Measurements from ENCODE around the gene EDN3.

Gene EDN3, protein sequence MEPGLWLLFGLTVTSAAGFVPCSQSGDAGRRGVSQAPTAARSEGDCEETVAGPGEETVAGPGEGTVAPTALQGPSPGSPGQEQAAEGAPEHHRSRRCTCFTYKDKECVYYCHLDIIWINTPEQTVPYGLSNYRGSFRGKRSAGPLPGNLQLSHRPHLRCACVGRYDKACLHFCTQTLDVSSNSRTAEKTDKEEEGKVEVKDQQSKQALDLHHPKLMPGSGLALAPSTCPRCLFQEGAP

DNA sequence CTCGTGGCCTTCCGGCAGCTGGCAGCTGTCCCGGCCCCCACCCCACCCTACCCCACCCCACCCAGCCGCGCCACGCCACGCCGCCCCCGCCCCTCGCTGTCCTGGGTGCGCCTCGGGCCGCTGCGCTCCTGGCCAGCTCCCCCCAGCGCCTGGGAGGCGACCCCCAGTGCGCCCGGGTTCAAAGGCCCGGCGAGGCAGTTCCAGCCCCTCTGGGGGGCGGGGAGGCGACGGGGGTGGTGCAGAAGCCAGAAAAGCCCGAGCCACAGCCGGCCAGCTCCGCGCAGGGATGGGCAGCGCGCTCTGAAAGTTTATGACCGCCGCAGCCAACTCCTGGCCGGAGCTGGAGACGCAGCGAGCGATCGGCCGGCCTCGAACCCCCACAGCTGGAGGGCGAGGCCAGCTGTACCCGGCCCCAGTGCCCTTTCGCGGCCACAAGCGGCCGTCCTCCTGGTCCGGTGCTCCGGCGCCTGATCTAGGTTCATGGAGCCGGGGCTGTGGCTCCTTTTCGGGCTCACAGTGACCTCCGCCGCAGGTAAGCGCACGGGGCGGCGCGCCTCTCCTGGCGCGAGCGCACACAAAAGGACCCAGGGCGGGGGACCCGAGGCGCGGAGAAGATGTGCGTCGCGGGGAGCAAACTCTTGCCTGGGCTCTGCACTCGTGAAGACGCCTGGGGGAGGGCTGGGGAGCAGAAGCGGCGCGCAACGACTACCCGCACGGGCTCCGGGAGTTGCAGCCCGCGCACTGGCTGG is at the start of gene EDN3:
TSS of gene EDN3 (plus strand) at position 279 of the 749 bp plus-strand sequence. CDS start at position 481, 202 bp downstream.
- FAIRE-seq: no peak
- DNase-seq (ENCODE audit: insufficient read length, low spot score): no peak

DNA sequence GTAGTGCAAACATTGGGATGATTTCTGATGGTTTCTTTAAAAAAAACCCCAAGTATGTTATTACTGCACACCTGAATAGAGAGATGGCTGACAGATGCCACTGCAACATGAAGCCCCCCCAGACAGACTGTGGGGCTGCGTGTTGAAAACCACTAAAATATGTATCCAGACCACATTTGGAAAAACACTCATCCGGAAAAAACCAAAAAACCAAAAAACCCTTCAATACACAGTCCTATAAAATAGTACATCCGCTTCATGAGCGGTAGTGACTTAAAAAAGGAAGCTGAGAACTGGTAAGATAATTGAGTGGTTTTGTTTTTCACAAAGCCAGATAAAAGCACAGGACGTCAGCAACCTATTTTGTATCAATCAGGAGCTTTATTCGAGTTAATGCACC is 47.1 kb upstream of the EDN3 start:
- FAIRE-seq (no peak), DNase-seq (ENCODE audit: insufficient read length, low spot score) (no peak)

DNA sequence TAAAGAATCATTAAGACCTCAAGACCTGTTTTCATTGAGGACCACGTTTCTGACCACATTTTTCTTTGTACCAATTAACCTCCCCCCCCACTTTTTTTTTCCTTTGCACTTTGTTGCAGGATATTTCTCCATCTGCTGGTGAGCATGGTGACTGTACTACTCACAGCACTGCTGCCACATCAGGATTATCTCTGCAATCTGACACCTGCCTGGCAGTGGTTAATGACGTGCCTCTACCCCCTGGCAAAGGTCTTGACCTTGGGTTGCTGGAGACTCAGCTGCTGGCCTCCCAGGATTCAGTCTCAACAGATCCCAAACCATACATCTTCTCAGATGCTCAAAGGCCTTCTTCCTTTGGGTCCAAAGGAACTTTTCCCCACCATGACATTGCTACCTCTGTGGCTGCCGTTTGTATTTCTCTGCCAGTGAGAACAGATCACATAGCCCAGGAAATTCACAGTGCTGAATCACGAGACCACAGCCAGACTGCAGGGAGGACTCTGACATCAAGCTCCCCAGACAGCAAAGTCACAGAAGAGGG is 46.6 kb upstream of the EDN3 start:
- DNase-seq (ENCODE audit: insufficient read length, low spot score) (no peak), FAIRE-seq (peak; percentile 93)

DNA sequence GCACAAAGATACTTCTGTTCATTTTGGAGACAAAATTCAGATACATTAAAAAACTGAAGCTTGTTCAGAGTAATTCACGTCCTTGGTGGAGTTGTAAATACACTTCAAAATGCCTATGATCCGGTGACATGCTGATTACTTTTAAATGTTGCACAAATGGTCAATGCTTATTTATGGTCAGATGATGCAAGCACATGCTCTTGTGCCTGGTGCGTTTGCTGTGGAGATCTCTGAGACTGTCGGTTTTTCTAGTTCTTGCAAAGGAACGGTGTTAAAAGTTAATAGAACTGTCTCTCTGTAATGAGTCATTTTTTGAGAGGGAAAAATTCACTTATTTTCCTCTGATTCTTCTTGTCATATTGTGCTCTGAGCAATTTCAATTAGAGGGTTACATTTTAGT is 45.2 kb upstream of the EDN3 start:
- DNase-seq (ENCODE audit: insufficient read length, low spot score) (no peak), FAIRE-seq (peak; percentile 9)

DNA sequence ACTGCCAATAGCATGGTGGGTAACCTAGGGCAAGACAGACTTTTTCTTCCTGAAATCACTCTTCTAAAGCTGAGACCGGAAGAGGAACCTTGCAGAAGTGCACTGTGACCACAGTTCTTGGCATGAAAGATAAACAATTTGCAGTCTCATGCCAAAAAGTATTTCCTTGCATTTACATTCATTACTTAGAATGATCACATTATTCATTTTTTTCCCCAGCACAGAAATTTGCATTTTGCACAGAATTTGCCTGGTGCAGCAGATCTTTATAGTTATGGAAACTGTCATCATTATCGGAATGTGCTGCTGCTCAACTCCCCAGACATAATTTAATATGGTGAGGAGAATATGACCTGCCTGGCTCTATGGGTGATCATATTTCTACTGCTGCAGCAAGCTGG is 42.2 kb upstream of the EDN3 start:
- no peak for DNase-seq (ENCODE audit: insufficient read length, low spot score)
- FAIRE-seq: peak; percentile 64

DNA sequence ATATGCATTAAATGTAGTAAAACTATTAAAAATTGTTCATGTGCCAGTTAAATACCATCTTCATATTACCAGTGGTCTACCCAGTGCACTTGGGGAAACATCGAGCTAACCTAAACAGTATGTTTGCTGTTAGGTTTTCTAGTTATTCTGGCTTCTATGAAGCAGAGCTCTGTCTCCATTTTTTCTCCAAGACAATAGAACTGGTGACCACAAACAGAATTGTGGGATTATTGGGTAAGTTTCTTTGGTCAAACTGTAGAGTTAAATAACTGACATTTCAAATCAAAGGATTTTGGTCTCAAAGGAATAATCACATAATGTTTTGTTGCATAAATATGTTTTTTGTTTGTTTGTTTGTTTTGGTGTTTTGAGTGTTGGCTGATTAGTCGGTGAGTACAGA is 40.5 kb upstream of the EDN3 start:
- FAIRE-seq (peak; percentile 69), DNase-seq (ENCODE audit: insufficient read length, low spot score) (no peak)

DNA sequence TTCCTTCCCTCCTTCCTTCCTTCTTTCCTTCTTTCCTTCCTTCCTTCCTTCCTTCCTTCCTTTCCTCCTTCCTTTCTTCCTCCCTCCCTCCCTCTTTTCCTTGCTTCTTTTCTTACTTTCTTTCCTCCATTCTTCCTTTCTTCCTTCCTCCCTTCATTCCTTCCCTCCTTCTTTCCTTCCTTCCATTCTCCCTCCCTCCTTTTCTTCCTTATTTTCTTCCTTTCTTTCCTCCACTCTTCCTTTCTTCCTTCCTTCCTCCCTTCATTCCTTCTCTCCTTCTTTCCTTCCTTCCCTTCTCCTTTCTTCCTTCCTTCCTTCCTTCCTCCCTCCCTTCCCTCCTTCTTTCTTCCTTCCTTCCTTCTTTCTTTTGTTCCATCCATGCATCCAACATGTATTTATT is 35.1 kb upstream of the EDN3 start:
- FAIRE-seq (no peak), DNase-seq (ENCODE audit: insufficient read length, low spot score) (no peak)

DNA sequence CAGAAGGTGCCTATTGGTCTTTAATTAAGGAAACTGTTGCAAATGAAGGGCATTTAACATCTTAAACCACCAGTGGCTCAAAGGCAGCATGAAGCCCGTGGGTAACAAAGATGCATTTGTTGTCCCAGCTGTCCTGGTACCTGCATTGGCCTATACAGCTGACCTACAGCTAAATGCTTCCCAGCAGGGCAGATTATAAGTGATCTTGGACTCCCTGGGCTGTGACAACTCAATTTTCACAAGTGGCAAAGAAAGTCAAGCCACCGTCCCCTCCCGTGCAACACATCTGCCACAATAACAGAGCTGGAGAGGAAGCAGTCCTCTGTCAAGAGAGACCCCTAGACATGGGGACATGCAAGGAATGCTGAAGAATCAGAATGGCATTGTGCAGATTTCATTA is 31.5 kb upstream of the EDN3 start:
- DNase-seq (ENCODE audit: insufficient read length, low spot score) (no peak), FAIRE-seq (peak; percentile 58)

DNA sequence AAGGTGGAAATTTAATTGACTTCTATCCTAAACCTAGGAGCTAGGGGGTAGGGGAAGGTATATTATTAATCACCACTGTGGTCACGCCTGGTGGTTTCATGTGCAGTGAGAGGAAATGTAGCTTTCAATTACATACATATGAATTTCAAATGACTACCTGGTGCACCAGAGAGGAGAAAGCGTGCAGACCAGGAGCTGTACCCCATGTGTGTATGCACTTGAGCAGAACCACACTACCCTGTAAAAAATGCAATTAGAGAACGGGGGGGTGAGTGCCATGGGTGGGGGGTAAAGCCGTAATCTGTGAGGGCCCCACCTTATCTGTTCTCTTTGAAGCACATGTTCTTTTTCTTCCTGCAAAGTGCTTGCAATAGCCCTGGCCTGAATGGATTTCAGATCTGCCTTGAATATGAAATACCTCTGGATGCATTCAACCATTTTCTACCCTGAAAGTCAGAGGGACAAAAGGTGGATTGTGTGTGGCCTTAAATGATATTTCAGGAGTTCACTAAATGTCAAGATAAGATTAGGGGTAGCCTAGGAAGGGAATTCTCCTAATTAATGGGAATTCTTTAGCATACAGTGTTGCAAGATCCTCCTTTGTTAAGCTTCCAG is 30.9 kb upstream of the EDN3 start:
- no peak for DNase-seq (ENCODE audit: insufficient read length, low spot score)
- FAIRE-seq: peak; percentile 75

DNA sequence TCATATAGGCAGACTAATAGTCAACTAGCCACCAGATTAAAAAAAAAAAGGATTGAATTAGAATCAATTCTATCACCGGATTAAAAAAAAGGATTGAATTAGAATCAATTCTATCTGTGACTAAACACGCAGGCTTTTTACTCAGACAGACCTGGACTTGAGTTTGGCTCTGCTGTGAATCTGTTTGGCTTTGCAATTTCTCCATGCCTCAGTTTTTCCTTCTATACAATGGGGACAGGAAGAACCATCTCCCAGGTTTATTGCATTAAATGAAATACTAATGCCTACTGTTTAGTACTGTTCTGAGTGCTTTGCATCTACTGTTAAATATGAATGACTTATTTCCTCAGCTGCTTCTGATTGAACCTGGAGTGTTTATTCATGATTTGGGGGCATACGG is 30.0 kb upstream of the EDN3 start:
- DNase-seq (ENCODE audit: insufficient read length, low spot score) (no peak), FAIRE-seq (no peak)

DNA sequence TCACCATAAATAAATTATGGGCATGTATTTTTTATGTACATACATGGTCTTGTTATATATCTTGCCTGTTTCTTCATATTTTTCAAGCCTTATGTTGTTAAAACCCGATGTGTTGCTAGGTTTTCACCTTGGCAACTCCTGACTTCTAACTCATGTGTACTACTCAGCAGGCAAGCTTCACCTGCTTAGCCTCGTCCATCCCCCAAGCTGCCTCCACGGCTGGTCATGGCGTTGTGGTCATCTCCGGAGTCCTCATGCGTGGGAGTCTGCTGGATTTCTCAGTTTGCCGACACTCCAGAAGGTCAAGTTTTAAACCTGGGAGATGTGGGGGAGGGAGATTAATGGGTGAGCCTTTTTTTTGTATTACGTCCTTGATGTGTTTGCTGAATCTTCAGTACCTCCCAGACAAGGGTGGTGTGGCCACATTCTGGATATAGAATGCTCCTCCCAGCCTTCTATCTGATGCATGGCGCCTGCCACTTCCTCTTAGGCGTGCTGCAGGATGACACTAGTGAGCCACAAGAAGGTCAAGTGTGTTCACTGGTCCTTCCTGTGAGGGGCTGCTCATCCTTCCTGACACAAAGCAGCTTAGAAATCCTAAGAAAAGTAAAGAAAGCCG is 26.6 kb upstream of the EDN3 start:
- FAIRE-seq (peak; percentile 81), DNase-seq (ENCODE audit: insufficient read length, low spot score) (no peak)

DNA sequence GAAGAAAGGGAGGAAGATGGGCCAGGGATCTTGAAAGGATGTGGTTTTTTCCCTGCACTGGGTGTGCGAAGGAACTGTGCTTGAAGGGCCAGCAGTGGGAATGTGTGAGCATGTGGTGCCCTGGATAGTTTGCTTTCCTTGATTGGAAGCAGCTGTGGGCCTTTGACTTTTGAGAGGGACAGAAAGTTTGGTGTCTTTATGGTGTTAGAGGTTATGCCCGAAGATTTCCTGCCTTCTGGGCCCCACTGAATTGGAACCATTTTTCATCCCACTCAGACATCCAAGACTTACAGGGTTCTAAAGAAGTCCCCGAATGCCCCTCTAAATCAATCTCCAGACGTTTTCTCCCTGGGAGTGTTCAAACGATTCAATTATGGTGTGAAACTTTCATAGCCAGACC is 23.5 kb upstream of the EDN3 start:
- FAIRE-seq (peak; percentile 60), DNase-seq (ENCODE audit: insufficient read length, low spot score) (no peak)

DNA sequence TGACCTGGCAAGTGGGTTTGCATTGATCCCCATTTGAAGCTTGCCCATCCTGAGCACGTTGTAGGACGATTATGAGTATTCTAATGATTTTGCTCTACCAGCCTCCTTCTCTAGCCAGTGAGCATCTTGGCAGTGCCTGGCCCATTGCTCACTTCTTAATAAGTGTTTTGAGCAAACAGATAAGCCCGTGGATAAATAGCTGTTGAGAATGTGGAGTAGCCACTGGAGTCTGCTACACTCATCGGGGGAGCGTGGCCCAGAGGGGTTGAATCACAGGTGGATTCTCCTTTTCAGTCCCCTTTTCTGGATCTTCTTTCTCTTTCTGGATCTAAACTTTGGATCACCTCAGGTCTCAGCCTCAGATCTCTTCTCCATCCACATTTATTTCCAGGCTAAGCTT is 15.9 kb upstream of the EDN3 start:
- peak; percentile 20 for FAIRE-seq
- DNase-seq (ENCODE audit: insufficient read length, low spot score): no peak

DNA sequence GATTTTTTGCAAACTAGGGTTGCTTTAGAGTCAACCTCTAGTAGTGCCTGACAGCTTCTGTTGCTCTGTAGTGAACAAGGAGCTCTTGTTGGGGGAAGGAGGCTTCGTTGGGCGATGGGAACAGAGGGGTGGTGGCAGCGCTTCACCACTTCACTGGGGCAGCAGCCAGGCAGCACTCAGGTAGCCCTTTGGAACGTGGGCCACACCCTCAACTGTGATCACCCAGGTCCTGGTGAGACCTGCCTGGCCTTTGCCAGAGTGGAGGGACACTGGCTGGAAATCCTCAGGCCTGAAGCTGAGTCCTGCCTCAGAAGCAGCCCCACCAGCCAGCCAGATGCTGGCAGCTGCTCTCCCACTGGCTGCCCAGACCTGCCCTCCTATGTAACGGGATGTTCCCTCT is 10.4 kb upstream of the EDN3 start:
- FAIRE-seq (no peak), DNase-seq (ENCODE audit: insufficient read length, low spot score) (no peak)

DNA sequence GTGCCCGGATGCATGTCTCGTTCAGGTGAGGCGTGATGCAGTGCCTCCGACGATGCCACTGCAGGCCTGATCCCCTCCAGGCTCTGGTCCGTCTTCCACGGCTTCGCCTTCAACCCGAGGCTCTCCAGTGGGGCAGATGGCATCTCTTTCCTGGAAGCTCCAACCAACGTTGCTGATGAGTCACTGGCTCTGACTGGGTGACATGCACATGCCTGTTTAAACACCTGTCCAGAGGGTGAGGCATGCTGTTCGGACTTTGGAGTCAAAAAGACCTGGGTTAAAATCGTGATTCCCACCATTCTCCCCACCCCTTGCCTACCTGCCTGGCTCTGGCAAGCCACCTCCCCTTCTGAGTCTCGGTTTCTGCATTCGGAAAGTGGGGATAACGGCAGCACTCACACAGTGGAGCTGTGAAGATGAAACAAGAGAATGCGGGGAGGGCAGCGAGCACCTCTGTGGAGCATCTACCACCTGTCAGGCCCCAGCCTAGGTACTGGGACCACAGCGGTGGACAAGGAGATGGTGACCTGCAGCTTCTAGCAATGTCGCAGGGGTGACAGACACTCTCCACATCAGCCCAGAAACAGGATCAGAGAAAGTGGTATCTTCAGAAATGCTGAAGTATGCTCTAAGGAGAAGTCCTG is 8.5 kb upstream of the EDN3 start:
- DNase-seq (ENCODE audit: insufficient read length, low spot score): no peak
- FAIRE-seq: peak; percentile 91

DNA sequence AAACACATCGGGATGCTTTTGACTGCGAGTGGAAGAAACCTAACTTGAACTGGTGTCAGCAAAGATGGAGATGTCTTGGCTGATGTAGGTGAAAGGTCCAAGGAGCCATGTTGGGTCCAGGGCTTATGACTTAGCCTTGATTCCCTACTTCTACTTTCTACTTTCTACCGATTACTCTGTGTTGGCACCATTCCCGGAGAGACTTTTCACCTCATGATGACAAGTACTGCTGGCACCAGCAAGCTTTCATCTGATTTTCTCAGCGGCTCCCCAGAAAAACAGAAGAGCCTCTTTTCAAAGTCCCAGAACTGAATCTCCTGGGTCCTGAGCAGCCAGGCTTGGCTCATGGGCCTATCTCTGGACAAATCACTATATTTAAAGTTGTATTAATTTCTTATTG is 4.9 kb upstream of the EDN3 start:
- FAIRE-seq: peak; percentile 63
- DNase-seq (ENCODE audit: insufficient read length, low spot score): no peak

DNA sequence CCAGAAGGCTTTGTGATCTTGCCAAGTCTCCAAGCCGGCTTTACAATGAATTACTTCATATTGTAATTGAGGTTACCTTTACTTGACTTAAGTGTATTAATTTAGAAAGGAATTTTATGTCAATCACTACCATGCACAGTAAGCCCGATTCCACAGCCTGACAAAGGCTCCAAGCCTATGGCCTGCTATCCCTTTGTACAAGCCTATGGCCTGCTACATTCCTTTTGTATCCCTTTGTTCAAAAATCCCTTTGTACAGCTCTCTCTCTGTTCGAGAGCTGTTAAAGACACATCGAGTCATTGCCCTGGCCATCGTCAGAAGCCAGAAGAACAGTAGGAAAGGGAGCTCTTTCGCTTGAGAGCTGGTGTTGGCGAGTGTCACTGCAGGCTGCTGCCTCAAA is 2.7 kb upstream of the EDN3 start:
- no peak for DNase-seq (ENCODE audit: insufficient read length, low spot score)
- FAIRE-seq: no peak

DNA sequence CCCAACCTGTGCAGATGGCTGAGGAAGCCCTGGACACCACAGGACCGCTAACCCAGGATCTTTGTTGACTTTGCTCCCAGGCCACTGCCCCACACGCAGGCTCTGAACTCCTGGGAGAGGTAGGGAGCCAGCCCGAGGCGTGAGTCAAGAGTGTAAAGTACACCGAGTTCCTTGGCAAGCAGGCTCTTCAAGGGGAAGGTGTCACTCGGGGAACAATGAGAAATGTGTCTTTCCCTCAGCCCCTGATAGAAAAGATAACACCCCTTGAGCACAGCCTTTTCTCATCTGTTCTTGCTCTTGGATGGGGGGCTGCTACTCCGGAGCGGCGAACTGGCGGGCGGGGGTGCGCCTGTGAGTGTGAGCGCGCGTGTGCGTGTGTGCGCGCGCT is 472 bp upstream of the EDN3 start:
- DNase-seq (ENCODE audit: insufficient read length, low spot score): no peak

DNA sequence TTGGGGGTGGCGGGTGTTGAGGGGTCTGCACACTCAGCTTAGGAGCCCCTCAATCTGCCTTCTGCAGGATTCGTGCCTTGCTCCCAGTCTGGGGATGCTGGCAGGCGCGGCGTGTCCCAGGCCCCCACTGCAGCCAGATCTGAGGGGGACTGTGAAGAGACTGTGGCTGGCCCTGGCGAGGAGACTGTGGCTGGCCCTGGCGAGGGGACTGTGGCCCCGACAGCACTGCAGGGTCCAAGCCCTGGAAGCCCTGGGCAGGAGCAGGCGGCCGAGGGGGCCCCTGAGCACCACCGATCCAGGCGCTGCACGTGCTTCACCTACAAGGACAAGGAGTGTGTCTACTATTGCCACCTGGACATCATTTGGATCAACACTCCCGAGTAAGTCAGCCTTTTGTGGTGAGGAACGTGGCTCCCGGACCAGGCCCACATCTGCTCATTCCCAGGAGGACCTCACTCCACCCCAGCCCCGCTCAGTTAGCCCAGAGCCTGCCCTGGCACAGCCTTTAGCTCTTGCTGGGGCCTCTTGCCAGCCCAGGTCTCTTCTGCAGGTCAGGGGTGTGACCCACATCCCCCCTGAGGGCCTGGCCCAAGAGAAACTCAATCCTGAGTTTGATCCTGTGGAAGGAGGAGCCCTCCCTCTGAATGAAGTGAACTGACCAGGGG is 1.1 kb downstream of the EDN3 start:
- DNase-seq (ENCODE audit: insufficient read length, low spot score): no peak
- no peak for FAIRE-seq

More for the DNA sequence above, 472 bp upstream of the EDN3 start:
- FAIRE-seq: no peak

DNA sequence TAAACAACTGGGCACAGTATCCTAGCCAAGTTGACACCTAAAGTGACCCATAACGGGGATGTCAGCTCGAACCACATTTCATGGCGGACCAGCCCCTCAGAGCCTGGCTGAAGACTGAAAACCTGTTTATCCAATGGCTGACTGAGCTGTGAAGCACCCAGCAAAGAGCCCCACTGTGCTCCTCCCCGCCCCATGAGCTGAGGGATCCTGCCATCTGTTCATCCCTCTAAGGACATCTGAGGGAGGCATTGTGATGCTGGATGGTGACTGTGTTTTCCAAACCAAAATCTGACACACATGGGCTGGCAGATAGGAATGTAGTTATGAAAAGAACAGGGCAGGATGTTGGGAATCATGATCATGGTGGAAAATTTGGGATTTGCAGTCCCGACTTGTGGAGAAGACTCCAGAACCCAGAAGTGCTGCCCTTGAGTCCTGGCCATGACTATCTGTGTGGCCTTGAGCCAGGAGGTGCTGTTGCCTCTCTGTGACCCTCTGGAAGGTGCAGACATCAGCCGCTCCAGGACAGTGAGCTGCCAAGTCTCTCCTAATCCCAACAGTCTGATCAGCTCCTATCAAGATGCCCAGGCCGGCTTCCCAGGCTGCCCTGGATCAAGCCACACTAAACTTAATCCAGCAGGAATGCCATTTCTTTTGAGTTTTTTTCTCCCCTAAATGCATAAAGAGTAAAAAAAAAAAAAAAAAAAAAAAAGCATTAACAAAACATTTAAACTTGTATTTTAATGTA is 5.7 kb downstream of the EDN3 start:
- FAIRE-seq: peak; percentile 57
- no peak for DNase-seq (ENCODE audit: insufficient read length, low spot score)
